Activated CD8-positive, alpha-beta T cell treated with anti-CD3 and anti-CD28 coated beads for 36 hours (primary cell): ENCODE results near the gene C11orf42. TPM values are rescaled to one million over a fixed set of nuclear protein-coding genes. Genes with fewer than 3 reads are reported as not detected.
"Not testable (repeated sequence)": the region's sequence is repeated elsewhere in the genome, so short reads cannot be mapped to it uniquely, and the experiment has no call there.

Source experiments
- ATAC-seq: fragments of 200-7000 bp; cut with Tn5 transposase; one replicate; pipeline ENCODE4 v1.10.0; 2021; ENCODE audit warnings: mild to moderate bottlenecking, moderate library complexity
- CTCF ChIA-PET: fragments of 350-600 bp; sonication (Branson Sonifier 250); formaldehyde crosslinking; loops from one replicate; lab custom pipeline; 2021; ENCODE audit warnings: antibody characterized with exemption; lab: Charles Lee
- POLR2A ChIA-PET: fragments of 350-600 bp; sonication (Branson Sonifier 250); formaldehyde crosslinking; loops from one replicate; lab custom pipeline; 2021; ENCODE audit warnings: antibody characterized with exemption; lab: Charles Lee
- DNase-seq: peaks from one replicate; pipeline ENCODE4 v3.0.0-alpha.2; 2020
- H3K27ac Mint-ChIP-seq: one replicate; pipeline ENCODE4 v1.8.0; 2021; ENCODE audit warnings: mild to moderate bottlenecking, mixed read lengths
- H3K27me3 Mint-ChIP-seq: one replicate; pipeline ENCODE4 v1.8.0; 2021; ENCODE audit warnings: mixed read lengths
- H3K36me3 Mint-ChIP-seq: one replicate; pipeline ENCODE4 v1.8.0; 2021; ENCODE audit warnings: low read depth, mixed read lengths
- H3K4me1 Mint-ChIP-seq: one replicate; pipeline ENCODE4 v1.8.0; 2021; ENCODE audit warnings: low read depth, mixed read lengths
- H3K4me3 Mint-ChIP-seq: one replicate; pipeline ENCODE4 v1.8.0; 2021; ENCODE audit warnings: mild to moderate bottlenecking, moderate library complexity, mixed read lengths
- H3K9me3 Mint-ChIP-seq: one replicate; pipeline ENCODE4 v1.8.0; 2021; ENCODE audit warnings: mixed read lengths
- CTCF ChIP-seq: fragments of 200-600 bp; IDR thresholded peaks from one replicate; pipeline ENCODE4 v1.8.0; 2022; ENCODE audit warnings: antibody characterized with exemption, mild to moderate bottlenecking
- intact Hi-C: fragments of 100-400 bp; cut with micrococcal nuclease; formaldehyde crosslinking; loops from one replicate; pipeline ENCODE4 v1.10.0; 2022
- total RNA-seq, 2 experiments: library from RNA; stranded (reverse); gene quantifications; one replicate each; pipeline ENCODE4 v1.2.3, GENCODE V29; 2021

C11orf42 gene
- total RNA-seq, 2 experiments from 2014 or later = not detected

GRCh38 chr11:6240139-6240538 is 34.8 kb downstream of the C11orf42 start:
- Mint-ChIP-seq H3K9me3 (no peaks in the 10 kb centered on the region), H3K27ac (no peak overlapping the region), H3K36me3 (no peaks in the 10 kb centered on the region), H3K27me3 (peaks cover 2% of the 10 kb centered on the region), H3K4me3 (no peak overlapping the region), H3K4me1 (peaks cover 3% of the 10 kb centered on the region)
- ChIA-PET CTCF (interaction anchor here (1.4 to 3.7 kb wide), 2 partner anchors 11 to 123 kb away, joined by 7 to 33 read pairs; no protein-coding TSS in a partner anchor), POLR2A (no interaction called here)
- no peak for DNase-seq
- no peak for TF ChIP-seq CTCF
- ATAC-seq = no peak
- intact Hi-C loops = no loop called here

GRCh38 chr11:6240781-6241180 is 35.4 kb downstream of the C11orf42 start:
- intact Hi-C loops = no loop called here
- no peak overlapping the region for H3K27ac Mint-ChIP-seq
- no peak overlapping the region for H3K4me3 Mint-ChIP-seq
- DNase-seq (no peak), ATAC-seq (no peak)
- CTCF ChIA-PET = interaction anchor here (1.4 to 3.7 kb wide), 2 partner anchors 10 to 122 kb away, joined by 7 to 33 read pairs; no protein-coding TSS in a partner anchor
- peaks cover 2% of the 10 kb centered on the region for H3K27me3 Mint-ChIP-seq
- no peaks in the 10 kb centered on the region for H3K4me1 Mint-ChIP-seq
- no peaks in the 10 kb centered on the region for H3K36me3 Mint-ChIP-seq
- POLR2A ChIA-PET = no interaction called here
- TF ChIP-seq CTCF = no peak
- no peaks in the 10 kb centered on the region for H3K9me3 Mint-ChIP-seq

GRCh38 chr11:6241316-6241715 is 36.0 kb downstream of the C11orf42 start:
- peaks cover 2% of the 10 kb centered on the region for H3K27me3 Mint-ChIP-seq
- no peak overlapping the region for H3K27ac Mint-ChIP-seq
- ATAC-seq (no peak), DNase-seq (no peak)
- TF ChIP-seq CTCF = no peak
- intact Hi-C loops = no loop called here
- ChIA-PET CTCF (interaction anchor here (1.4 to 3.7 kb wide), 2 partner anchors 10 to 122 kb away, joined by 7 to 33 read pairs; no protein-coding TSS in a partner anchor), POLR2A (no interaction called here)
- H3K9me3 Mint-ChIP-seq = no peaks in the 10 kb centered on the region
- H3K4me3 Mint-ChIP-seq = no peak overlapping the region
- H3K4me1 Mint-ChIP-seq = no peaks in the 10 kb centered on the region
- no peaks in the 10 kb centered on the region for H3K36me3 Mint-ChIP-seq

GRCh38 chr11:6245536-6245935 is 40.2 kb downstream of the C11orf42 start:
- POLR2A ChIA-PET = interaction anchor here (1.5 kb wide), 1 partner anchor 9 kb away, joined by 3 read pairs; no protein-coding TSS in a partner anchor
- TF ChIP-seq CTCF = no peak
- Mint-ChIP-seq H3K4me3 (no peak overlapping the region), H3K27me3 (peaks cover 2% of the 10 kb centered on the region), H3K9me3 (no peaks in the 10 kb centered on the region), H3K4me1 (no peaks in the 10 kb centered on the region), H3K27ac (no peak overlapping the region), H3K36me3 (no peaks in the 10 kb centered on the region)
- DNase-seq (no peak), ATAC-seq (no peak)
- CTCF ChIA-PET = interaction anchor here (1.2 to 3.1 kb wide), 2 partner anchors 108 to 117 kb away, joined by 4 to 11 read pairs; no protein-coding TSS in a partner anchor
- intact Hi-C loops = no loop called here

GRCh38 chr11:6248248-6248647 is 42.9 kb downstream of the C11orf42 start:
- no peak overlapping the region for H3K27ac Mint-ChIP-seq
- ChIA-PET POLR2A (no interaction called here), CTCF (interaction anchor here (7.4 kb wide), 1 partner anchor 114 kb away, joined by 70 read pairs; no protein-coding TSS in a partner anchor)
- intact Hi-C loops = no loop called here
- no peak overlapping the region for H3K4me3 Mint-ChIP-seq
- no peaks in the 10 kb centered on the region for H3K36me3 Mint-ChIP-seq
- no peaks in the 10 kb centered on the region for H3K9me3 Mint-ChIP-seq
- H3K4me1 Mint-ChIP-seq = no peaks in the 10 kb centered on the region
- DNase-seq (no peak), ATAC-seq (no peak)
- no peak for TF ChIP-seq CTCF
- peaks cover 2% of the 10 kb centered on the region for H3K27me3 Mint-ChIP-seq

GRCh38 chr11:6248897-6249296 is 43.5 kb downstream of the C11orf42 start:
- H3K4me1 Mint-ChIP-seq, ATAC-seq, H3K4me3 Mint-ChIP-seq, H3K9me3 Mint-ChIP-seq, H3K27ac Mint-ChIP-seq, POLR2A ChIA-PET, intact Hi-C loops, DNase-seq, H3K27me3 Mint-ChIP-seq, H3K36me3 Mint-ChIP-seq: not testable (repeated sequence)
- CTCF ChIA-PET = interaction anchor here (1.0 to 8.7 kb wide), 3 partner anchors 34 to 113 kb away, joined by 3 to 106 read pairs (median 70); no protein-coding TSS in a partner anchor
